Left colon (tissue), 2 donors: ENCODE results near the gene TSPAN9. TPM values are rescaled to one million over a fixed set of nuclear protein-coding genes. Genes with fewer than 3 reads are reported as not detected.

Experiments used
- ATAC-seq: fragments of 200-7000 bp; cut with Tn5 transposase; one replicate; pipeline ENCODE4 v1.9.1; 2020; ENCODE audit warnings: mild to moderate bottlenecking, moderate library complexity
- DNase-seq, 2 donors: peaks; one replicate each; pipeline ENCODE4 v3.0.0-alpha.2; 2020
- intact Hi-C, 2 donors: fragments of 100-400 bp; cut with DNase I in 1 of 2; cut with micrococcal nuclease in 1 of 2; formaldehyde crosslinking; loops; one replicate each; pipeline versions ENCODE4 v1.11.2 to v1.14.0; 2022; cut with DNase I, micrococcal nuclease
- total RNA-seq, 2 donors: library from RNA; stranded (reverse); fragmentation: NEBNext Ultra II Directional; extraction: Animal tissue kit (Norgen Biotek cat#: 25700); gene quantifications; one replicate each; pipeline ENCODE4 v1.2.1, GENCODE V29; 2021
- donor health status: DM: no; HTN: no; CAD: no.
- donor health status: DM: yes; HTN: yes; CAD: no.

TSPAN9 gene
- total RNA-seq, 2 donors from 2014 or later = 7.1 to 9.6 TPM

DNA sequence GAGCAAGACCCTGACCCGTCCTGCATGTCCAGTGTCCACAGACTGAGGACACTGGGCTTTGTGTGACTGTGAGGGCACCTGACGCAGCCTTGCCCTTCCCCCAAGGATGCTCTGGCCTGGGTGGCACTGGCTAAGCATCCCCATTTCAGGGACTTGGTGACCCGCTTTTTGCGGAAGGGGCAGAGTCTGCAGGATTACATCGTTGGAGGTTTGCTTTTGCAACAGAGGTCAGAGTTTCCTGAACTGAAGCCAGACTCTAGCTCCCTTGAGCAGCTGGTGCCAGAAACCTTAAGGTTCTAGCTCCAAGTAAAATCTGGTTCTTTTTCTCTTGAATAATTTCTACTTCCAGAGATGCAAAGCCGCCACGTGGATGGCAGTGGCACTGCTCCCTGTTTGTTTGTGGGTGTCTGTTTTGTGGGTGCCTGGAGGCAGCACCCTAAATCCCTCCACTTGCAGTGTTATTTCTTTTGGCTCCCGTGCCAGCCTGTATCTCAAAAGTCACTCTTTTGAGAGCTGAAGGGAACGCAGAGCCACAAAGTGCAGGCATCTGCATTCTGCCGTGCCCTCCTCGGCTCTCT lies 184.7 kb downstream of the TSPAN9 start:
- no peak for ATAC-seq
- intact Hi-C loops = no loop called here

DNA sequence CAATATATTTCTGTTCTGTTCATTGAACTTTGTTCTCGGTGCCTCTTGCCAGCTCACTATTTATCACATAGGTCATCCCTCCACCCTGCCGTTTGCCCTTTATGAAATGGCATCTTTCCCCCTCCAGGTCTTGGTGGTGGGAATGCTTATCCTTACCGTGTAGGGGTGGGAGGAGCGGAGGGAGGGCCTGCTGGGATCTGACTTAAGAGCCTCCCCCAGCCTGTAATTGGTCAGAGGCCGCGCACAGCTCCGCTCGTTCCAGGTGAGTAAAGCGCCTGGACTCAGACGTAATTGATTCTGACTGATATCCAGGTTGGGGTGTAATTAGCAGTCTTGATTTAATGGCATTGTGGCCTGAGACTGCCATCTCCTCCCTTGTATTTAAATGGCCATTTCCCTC lies 185.3 kb downstream of the TSPAN9 start:
- intact Hi-C loops = no loop called here
- no peak for DNase-seq
- no peak for ATAC-seq

More for the DNA sequence above, 184.7 kb downstream of the TSPAN9 start:
- DNase-seq = no peak

DNA sequence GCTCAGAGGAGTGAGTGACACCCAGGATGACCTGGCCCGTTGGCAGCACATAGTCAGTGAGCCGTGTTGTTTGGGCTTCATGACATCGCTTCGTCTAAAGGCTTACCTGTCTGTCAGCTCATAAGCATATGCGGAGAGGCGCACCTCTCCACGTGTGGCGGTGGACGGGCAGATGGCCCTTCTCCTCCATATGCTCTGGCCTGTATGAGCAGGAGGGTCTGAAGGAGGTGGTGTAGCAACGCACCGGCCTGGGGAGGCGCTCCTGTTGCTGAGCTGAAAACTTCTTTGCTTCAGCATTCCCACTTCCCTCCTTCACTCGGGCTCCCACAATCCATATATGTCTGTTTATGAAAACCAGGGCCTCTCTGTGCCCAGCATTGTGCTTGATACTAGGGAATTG lies 186.1 kb downstream of the TSPAN9 start:
- no peak for DNase-seq
- ATAC-seq = no peak
- intact Hi-C loops = no loop called here

DNA sequence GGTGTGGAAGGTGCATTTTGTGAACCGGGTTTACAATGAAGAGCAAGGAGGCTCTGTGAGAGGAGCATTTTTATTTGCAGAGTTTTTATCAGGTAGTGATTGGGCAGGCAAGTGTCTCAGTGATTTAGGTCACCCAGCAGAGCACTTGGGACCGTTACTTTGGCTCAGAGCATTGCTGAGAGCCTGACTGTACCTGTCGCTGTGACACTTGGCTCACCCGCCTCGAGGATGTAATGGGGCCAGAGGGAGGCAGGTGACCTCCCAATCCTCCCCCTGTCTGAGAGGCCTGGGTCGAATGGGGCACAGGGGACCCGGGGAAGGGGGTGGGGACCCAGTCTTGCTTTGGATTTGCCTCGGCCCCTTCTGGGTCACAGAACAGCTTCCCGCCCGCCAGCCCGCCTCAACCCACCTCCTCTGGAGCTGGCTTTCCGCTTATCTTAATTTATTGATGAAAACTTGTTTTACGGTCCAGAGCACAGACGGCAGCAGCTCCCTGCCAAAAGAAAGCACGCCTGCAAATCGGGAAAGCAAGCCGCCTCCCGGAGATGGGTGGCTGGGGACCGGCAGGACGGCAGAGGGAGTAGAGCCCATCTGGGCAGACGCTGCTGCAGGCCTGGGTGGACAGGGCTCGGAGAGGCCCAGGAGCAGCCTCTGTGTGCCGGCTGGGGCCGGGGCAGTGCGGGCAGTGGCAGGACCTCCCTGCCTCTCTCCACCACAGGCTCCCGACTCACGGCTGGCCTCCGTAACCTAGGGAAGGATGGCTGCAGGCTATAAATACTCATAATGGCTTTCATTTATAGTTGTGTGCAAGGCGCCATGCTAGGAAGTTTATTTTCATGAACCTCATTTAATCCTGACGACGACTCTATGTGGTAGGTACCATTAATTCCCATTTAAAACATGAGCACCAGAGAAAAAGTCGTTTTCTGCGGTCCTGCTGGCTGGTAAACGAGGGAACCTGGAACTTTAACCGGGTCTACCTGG lies 187.1 kb downstream of the TSPAN9 start:
- no peak for ATAC-seq
- DNase-seq = no peak
- intact Hi-C loops = no loop called here

DNA sequence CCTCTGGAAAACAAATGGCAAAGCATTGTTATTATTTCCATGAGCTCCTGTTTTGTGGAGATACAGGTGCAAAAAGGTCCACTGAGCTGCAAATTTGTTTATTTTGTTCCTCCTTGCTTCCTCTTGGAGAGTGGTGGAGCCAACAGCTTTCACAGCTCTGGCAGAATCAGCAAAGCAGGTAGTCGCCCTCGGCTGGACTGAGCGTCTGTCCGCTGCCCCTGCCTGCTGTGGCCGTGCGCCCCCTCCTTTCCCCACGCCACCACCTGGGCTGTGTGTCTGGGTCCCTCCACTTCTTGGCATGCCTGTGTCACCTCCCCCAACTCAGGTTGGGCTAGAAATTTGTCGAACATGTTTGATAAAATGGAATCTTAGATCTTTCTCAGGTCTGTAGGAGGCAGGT lies 188.2 kb downstream of the TSPAN9 start:
- intact Hi-C loops = no loop called here
- DNase-seq = no peak
- no peak for ATAC-seq

DNA sequence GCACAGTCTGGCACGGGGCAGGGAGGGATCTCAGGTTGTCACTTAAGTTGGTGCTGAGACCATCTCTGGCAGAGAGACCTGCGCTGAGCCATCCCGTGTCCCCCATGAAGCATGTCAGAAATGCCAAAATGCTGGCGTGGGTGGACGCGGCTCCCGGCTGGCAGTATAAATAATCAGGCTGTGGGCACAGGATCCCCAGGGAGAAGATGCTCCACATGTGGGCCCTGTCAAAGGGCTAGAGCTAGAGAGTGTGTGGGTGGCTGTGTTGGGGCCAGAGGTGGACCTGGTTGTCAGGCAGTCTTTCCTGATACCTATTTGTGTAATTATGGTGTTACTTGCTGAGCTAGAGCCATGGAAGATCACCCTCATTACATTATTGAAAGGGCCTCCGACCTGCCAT lies 189.5 kb downstream of the TSPAN9 start:
- DNase-seq (no peak), ATAC-seq (no peak)

DNA sequence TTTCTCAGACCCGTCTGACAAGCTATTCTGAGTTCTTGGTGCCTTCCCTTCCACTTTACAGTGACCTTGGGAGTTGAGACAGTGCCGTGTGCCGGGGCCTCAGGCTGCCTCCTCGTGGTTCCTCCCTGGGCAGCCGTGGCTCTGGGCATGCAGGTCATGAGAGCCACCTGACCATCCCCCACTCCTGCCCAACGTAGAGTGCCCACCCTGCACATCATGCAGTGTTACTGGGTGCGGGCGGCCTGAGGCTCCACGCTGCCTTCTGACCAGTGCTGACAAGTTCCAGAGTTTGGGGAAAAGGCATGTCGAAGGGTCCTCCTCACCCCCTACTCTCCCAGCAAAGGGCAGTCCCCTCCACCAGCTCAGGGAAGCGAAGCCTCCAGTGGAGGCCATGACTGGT lies 190.5 kb downstream of the TSPAN9 start:
- intact Hi-C loops = no loop called here
- ATAC-seq = no peak

More for the DNA sequence above, 189.5 kb downstream of the TSPAN9 start:
- intact Hi-C loops = no loop called here

DNA sequence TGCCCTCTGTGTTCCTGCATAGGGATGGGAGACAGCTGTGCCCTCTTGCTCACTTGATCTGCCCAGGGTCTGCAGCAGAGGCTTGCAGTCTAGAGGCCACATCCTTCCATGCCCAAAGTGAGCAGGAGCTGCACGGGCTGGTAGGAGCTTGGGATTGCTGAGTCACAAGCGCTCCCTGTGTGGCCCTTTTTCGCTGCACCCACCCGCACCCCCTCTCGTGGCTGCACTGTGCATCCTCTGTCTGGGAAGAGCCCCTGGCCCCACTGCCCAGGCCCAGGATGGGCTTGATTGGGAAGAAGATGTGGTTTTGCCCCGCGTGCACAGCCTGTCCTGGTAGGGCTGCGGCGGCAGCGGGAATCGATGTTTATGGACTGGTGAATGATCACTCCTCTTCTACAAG lies 192.4 kb downstream of the TSPAN9 start:
- DNase-seq (no peak), ATAC-seq (no peak)
- intact Hi-C loops = no loop called here

More for the DNA sequence above, 190.5 kb downstream of the TSPAN9 start:
- no peak for DNase-seq

DNA sequence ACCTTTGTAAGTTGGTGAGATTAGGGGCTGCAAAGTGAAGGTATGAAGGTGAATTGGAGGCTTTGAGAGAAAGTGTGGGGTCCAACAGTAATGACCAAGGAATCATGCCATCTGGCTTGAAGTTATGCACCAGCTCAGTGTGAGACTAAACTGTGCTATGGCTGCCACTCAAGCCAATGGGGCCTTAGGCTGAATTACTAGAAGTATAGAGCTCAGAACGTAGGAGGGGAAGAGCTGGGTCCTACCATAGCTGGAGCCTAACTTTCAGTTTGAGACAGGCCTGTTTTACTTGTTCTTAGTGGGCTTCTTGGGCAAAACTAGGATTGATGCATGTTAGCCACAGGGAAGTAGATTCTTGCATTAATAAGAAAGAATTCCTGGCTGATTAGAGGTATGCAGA lies 194.0 kb downstream of the TSPAN9 start:
- intact Hi-C loops = loop anchor here (5.0 to 10.0 kb wide), 2 partner anchors 134 to 196 kb away; partner anchors contain the start of gene TSPAN9 (in 2 of the 2)
- DNase-seq = no peak
- ATAC-seq = no peak

DNA sequence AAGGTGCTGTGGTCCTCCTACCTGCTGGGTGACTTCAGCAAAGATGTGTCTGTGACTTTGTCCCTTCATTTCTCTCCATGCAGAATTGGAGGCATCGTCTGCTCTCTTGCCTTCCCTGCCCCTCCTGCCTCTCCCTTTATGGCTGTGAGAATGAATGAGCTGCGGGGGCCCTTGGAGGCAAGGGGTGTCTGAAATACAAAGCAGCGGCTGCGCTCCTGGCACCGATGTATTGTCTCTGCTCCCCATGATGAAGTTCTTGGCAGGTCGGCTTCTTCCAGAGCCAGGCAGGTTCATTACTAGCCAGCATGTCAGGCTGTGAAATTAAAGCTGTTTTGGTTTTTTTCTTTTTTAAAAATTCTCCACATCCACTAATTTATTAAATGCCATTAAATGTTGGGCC lies 194.5 kb downstream of the TSPAN9 start:
- no peak for DNase-seq
- ATAC-seq = no peak
- intact Hi-C loops = loop anchor here (5.0 to 10.0 kb wide), 2 partner anchors 134 to 197 kb away; partner anchors contain the start of gene TSPAN9 (in 2 of the 2)

DNA sequence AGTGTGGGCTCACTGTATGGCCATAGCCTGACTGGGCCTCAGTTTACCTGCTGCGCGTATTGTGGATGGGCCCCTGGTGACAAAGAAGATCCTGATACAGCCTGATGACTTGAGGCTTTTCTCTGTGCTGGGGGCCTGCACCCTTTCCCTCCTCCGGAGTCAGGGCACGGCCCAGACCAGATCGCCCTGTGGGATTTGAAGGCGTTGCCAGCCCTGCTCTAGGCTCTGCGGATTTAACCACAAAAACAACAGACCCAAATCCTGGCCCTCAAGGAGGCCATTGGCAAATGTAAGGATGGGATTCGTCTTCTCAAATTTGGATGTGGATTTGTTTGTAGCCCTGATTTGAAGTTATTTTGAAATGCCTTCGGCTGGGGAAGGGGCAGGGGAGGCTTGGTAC lies 195.8 kb downstream of the TSPAN9 start:
- DNase-seq (no peak), ATAC-seq (no peak)
- intact Hi-C loops = loop anchor here (5.0 to 10.0 kb wide), 2 partner anchors 136 to 198 kb away; partner anchors contain the start of gene TSPAN9 (in 2 of the 2)

DNA sequence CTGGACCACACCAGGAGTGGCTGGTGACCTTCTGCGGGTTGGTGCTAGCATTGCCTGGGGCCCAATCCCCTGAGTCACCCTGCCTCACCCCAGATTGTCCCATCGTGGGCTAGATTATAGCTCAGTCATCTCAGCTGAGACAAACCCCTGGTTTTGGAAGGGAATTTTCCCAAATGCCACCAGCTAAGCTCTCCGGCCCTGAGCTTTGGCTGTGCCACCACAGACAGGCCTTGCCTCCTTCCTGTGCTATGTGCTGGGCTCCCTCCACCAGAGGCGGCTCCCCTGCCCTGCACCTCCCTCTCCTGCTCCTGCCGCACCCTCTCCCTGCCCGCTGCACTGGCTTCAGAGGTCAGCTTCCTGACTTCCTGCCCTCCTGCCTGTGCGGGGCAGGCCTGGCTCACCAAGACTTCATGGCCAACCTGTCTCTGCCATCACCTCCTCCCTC lies 196.3 kb downstream of the TSPAN9 start:
- DNase-seq = no peak
- intact Hi-C loops = loop anchor here (5.0 to 10.0 kb wide), 2 partner anchors 136 to 199 kb away; partner anchors contain the start of gene TSPAN9 (in 2 of the 2)
- ATAC-seq = peak; percentile 75

DNA sequence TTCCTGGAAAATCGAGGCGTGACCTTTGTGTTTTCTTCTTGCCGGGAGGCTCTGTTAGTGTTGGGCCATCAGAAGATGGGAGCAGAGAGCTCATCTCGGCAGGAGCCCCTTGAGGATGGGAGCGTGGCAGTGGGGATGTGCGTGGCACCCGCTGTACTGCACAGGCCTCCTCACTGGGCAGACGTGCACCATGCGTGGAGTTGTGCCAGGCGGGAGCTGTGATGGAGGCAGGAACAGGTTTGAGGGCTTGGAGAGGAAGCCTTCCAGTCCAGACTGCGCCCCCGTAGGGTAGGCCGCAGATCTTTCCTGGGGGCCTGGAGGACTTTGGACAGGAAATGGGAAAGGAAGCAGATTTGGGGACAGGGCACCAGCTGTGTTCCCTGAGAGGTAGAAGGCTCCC lies 197.5 kb downstream of the TSPAN9 start:
- intact Hi-C loops = loop anchor here (5.0 to 10.0 kb wide), 2 partner anchors 137 to 200 kb away; partner anchors contain the start of gene TSPAN9 (in 2 of the 2)
- no peak for DNase-seq
- ATAC-seq = no peak

DNA sequence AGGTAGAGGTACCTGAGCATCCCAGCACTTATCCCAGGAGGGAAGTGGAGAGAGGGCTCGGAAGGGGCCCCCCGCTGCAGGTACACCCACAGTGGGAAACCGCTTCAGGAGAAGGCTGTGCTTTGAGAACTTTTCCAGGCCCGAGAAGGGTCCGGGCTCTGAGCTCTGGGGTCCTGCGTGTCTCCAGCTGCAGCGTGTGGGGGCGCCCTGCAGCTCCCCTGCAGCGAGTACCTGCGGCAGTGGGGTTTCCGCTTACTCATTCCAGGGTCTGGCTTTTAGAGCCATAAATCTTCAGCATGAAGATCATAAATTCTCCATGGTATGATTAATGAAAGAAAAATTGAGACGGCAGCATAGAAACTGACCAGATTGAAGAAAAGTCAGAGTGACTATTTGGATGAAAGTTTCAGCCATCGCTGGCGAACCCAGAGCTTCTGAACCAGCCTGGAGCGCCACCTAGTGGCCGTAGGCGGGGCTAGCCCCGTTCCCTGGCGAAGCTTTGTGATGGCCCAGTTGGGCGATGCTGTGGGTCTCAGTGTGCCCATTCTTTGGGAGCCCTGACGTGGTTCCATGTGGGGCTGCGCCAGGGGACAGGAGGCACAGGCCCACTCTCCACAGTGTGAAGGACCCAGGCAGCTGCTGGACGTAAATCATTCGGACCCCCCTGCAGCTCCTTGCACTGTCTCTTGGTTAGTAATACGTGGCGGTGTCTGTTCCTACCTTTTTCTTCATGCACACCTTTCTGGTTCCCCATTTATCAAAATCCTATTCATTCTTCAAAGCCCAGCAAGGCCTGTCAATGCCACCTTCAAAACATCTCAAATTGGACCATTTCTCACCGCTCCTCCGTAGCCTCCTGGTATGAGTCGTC lies 198.2 kb downstream of the TSPAN9 start:
- ATAC-seq (peak; percentile 77), DNase-seq (peak in 1 of 2 donors; percentile 79)
- intact Hi-C loops = loop anchor here (5.0 to 10.0 kb wide), 2 partner anchors 138 to 201 kb away; partner anchors contain the start of gene TSPAN9 (in 2 of the 2)

DNA sequence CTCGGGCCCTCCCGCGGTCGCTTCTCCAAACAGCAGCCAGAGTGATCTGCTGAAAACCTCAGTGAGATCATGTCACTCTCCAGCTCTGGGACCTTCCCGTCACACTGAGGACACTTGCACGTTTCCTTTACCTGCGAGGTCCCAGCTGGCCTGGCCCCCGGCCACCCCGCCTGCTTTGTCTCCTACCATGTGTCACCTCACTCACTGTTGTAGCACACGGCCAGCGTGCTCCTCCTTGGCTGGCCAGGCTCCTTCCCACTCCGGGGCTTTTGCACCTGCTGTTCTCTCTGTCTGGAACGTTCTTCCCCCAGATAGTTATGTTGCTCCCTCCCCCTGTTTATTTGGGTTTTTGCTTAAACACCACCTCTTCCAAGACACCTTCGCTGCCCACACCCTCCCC lies 199.0 kb downstream of the TSPAN9 start:
- intact Hi-C loops = loop anchor here (5.0 to 10.0 kb wide), 2 partner anchors 139 to 201 kb away; partner anchors contain the start of gene TSPAN9 (in 2 of the 2)
- ATAC-seq (no peak), DNase-seq (no peak)

DNA sequence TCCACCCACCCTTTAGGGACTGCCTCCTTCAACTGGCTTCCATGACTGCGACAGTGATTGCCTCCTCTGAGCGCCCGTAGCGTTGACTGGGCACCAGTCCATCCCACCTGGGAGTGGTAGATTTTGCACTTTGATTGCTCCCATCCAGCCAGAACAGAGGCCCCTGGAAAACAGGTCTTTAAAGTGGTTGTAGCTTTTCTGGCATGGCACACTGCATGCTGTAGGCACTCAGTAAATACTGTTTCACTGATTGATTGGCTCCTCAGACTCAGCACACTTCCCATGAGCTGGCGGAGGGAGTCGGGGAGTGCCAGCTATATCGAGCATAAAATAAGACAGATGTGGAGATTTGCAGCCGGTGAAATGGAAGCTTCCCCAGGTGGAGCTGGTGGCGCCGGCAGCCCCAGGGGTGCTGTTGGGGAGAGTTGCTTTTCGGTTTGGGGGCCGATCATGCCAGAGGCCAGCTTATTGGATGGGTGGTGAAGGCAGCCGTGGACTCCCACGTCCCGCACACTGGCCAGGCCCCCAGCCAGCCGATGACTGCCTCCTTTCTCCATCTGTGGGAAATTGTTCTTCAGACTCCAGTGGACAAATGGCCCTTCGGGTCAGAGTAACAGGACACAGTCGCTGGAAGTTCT lies 200.2 kb downstream of the TSPAN9 start:
- peak; percentile 11 for ATAC-seq
- DNase-seq = no peak
- intact Hi-C loops = loop anchor here (5.0 to 10.0 kb wide), 2 partner anchors 140 to 203 kb away; partner anchors contain the start of gene TSPAN9 (in 2 of the 2)

DNA sequence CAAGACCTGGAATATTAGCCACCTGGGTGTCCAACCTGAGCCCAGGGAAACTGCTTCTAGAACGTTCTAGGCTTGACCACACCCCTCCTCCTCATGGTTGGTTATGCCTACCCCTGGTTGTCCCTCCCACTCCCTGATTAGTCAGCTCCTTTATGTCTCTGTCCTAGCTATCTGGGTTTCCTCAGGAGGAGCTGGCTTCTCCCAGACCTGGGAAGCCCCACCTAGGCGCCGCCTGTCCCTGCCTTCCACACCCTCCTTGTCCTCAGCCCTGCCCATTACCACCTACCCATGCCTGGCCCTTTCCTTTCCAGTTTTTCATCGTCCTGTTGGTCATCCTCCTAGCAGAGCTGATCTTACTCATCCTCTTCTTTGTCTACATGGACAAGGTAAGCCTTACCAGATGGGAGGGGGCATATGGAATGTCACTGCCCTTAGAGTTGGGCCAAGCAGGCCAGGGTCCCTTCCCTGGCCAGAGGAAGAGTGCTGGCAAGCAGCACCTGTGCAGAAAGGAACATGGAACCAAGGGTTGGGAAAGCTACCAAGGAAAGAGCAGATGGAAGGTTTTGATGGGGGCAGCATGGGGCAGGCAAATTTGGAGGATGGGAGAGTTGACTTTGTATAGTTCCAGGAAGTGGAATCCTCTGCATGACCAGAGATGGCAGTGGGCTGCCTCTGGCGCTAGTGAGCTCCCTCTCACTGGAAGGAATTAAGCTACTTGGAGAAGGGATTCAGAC lies 201.7 kb downstream of the TSPAN9 start:
- DNase-seq (no peak), ATAC-seq (peak; percentile 35)
- intact Hi-C loops = loop anchor here (5.0 to 10.0 kb wide), 2 partner anchors 142 to 204 kb away; partner anchors contain the start of gene TSPAN9 (in 2 of the 2)
